Measurements from ENCODE around the gene CACNA1I. TPM values are rescaled to one million over a fixed set of nuclear protein-coding genes. Genes with fewer than 3 reads are reported as not detected.

Gene CACNA1I
- total and polyA plus RNA-seq, 2 donors, result 0.52 to 0.68 TPM

GRCh38 chr22:39710380-39711150, 140.0 kb downstream of the CACNA1I start:
- Histone ChIP-seq H3K4me1 (ENCODE audit: control insufficient read depth in 2 of 2, insufficient read depth in 2 of 2, low read length in 2 of 2) (peaks cover 0 to 3% of the 10 kb centered on the region in 2 donors), H3K36me3 (ENCODE audit: control insufficient read depth in 2 of 2, insufficient read depth in 2 of 2, low read length in 1 of 2) (no peaks in the 10 kb centered on the region), H3K9me3 (ENCODE audit: control insufficient read depth in 2 of 2, insufficient read depth in 1 of 2, low read length in 1 of 2) (no peaks in the 10 kb centered on the region), H3K4me3 (ENCODE audit: low read length in 2 of 2) (no peak overlapping the region), H3K27me3 (ENCODE audit: control insufficient read depth in 2 of 2, insufficient read depth in 1 of 2, low read length in 1 of 2) (peaks cover 0 to 34% of the 10 kb centered on the region in 2 donors), H3K27ac (ENCODE audit: low read depth in 1 of 2, low read length in 1 of 2) (no peak overlapping the region)
- DNase-seq (ENCODE audit: low read depth in 6 of 9, low spot score in 9 of 9), result no peak
- WGBS, result 94% methylated on average over 15 of the region's 15 CpGs

- no peak for DNase-seq (ENCODE audit: low read depth in 6 of 9, low spot score in 9 of 9)
- peaks cover 0 to 32% of the 10 kb centered on the region in 2 donors for H3K27me3 ChIP-seq (ENCODE audit: control insufficient read depth in 2 of 2, insufficient read depth in 1 of 2, low read length in 1 of 2)
Measured at GRCh38 chr22:39712081-39712480, 141.5 kb downstream of the CACNA1I start.

GRCh38 chr22:39712751-39713525, 142.4 kb downstream of the CACNA1I start:
- no peak overlapping the region for H3K4me3 ChIP-seq (ENCODE audit: low read length in 2 of 2)
- H3K27me3 ChIP-seq (ENCODE audit: control insufficient read depth in 2 of 2, insufficient read depth in 1 of 2, low read length in 1 of 2), result peaks cover 0 to 30% of the 10 kb centered on the region in 2 donors
- 85% methylated on average over 18 of the region's 18 CpGs for WGBS
- H3K9me3 ChIP-seq (ENCODE audit: control insufficient read depth in 2 of 2, insufficient read depth in 1 of 2, low read length in 1 of 2), result no peaks in the 10 kb centered on the region
- H3K36me3 ChIP-seq (ENCODE audit: control insufficient read depth in 2 of 2, insufficient read depth in 2 of 2, low read length in 1 of 2), result no peaks in the 10 kb centered on the region
- peaks cover 0 to 3% of the 10 kb centered on the region in 2 donors for H3K4me1 ChIP-seq (ENCODE audit: control insufficient read depth in 2 of 2, insufficient read depth in 2 of 2, low read length in 2 of 2)
- DNase-seq (ENCODE audit: low read depth in 6 of 9, low spot score in 9 of 9), result no peak
- no peak overlapping the region for H3K27ac ChIP-seq (ENCODE audit: low read depth in 1 of 2, low read length in 1 of 2)

More at GRCh38 chr22:39712081-39712480, 141.5 kb downstream of the CACNA1I start:
- Histone ChIP-seq H3K9me3 (ENCODE audit: control insufficient read depth in 2 of 2, insufficient read depth in 1 of 2, low read length in 1 of 2) (no peaks in the 10 kb centered on the region), H3K4me1 (ENCODE audit: control insufficient read depth in 2 of 2, insufficient read depth in 2 of 2, low read length in 2 of 2) (peaks cover 0 to 3% of the 10 kb centered on the region in 2 donors), H3K36me3 (ENCODE audit: control insufficient read depth in 2 of 2, insufficient read depth in 2 of 2, low read length in 1 of 2) (no peaks in the 10 kb centered on the region), H3K4me3 (ENCODE audit: low read length in 2 of 2) (no peak overlapping the region), H3K27ac (ENCODE audit: low read depth in 1 of 2, low read length in 1 of 2) (no peak overlapping the region)
- 97% methylated on average over 1 of the region's 1 CpG for WGBS

- no peaks in the 10 kb centered on the region for H3K36me3 ChIP-seq (ENCODE audit: control insufficient read depth in 2 of 2, insufficient read depth in 2 of 2, low read length in 1 of 2)
- H3K4me1 ChIP-seq (ENCODE audit: control insufficient read depth in 2 of 2, insufficient read depth in 2 of 2, low read length in 2 of 2), result peaks cover 0 to 3% of the 10 kb centered on the region in 2 donors
- no peak overlapping the region for H3K4me3 ChIP-seq (ENCODE audit: low read length in 2 of 2)
- 89% methylated on average over 10 of the region's 10 CpGs for WGBS
- no peak for DNase-seq (ENCODE audit: low read depth in 6 of 9, low spot score in 9 of 9)
- no peaks in the 10 kb centered on the region for H3K9me3 ChIP-seq (ENCODE audit: control insufficient read depth in 2 of 2, insufficient read depth in 1 of 2, low read length in 1 of 2)
- peaks cover 0 to 30% of the 10 kb centered on the region in 2 donors for H3K27me3 ChIP-seq (ENCODE audit: control insufficient read depth in 2 of 2, insufficient read depth in 1 of 2, low read length in 1 of 2)
- no peak overlapping the region for H3K27ac ChIP-seq (ENCODE audit: low read depth in 1 of 2, low read length in 1 of 2)
Measured at GRCh38 chr22:39713799-39714290, 143.3 kb downstream of the CACNA1I start.

- no peak for DNase-seq (ENCODE audit: low read depth in 6 of 9, low spot score in 9 of 9)
- WGBS, result 96% methylated on average over 8 of the region's 8 CpGs
- Histone ChIP-seq H3K4me3 (ENCODE audit: low read length in 2 of 2) (no peak overlapping the region), H3K27ac (ENCODE audit: low read depth in 1 of 2, low read length in 1 of 2) (no peak overlapping the region), H3K27me3 (ENCODE audit: control insufficient read depth in 2 of 2, insufficient read depth in 1 of 2, low read length in 1 of 2) (peaks cover 0 to 27% of the 10 kb centered on the region in 2 donors), H3K9me3 (ENCODE audit: control insufficient read depth in 2 of 2, insufficient read depth in 1 of 2, low read length in 1 of 2) (no peaks in the 10 kb centered on the region), H3K4me1 (ENCODE audit: control insufficient read depth in 2 of 2, insufficient read depth in 2 of 2, low read length in 2 of 2) (peaks cover 0 to 3% of the 10 kb centered on the region in 2 donors), H3K36me3 (ENCODE audit: control insufficient read depth in 2 of 2, insufficient read depth in 2 of 2, low read length in 1 of 2) (no peaks in the 10 kb centered on the region)
Measured at GRCh38 chr22:39714321-39714720, 143.8 kb downstream of the CACNA1I start.

GRCh38 chr22:39715778-39716495, 145.4 kb downstream of the CACNA1I start:
- H3K36me3 ChIP-seq (ENCODE audit: control insufficient read depth in 2 of 2, insufficient read depth in 2 of 2, low read length in 1 of 2), result no peaks in the 10 kb centered on the region
- no peak overlapping the region for H3K27ac ChIP-seq (ENCODE audit: low read depth in 1 of 2, low read length in 1 of 2)
- peaks cover 0 to 17% of the 10 kb centered on the region in 2 donors for H3K27me3 ChIP-seq (ENCODE audit: control insufficient read depth in 2 of 2, insufficient read depth in 1 of 2, low read length in 1 of 2)
- WGBS, result 83% methylated on average over 25 of the region's 25 CpGs
- peak in 2 of 9 donors; percentile 6 to 13 for DNase-seq (ENCODE audit: low read depth in 6 of 9, low spot score in 9 of 9)
- no peaks in the 10 kb centered on the region for H3K9me3 ChIP-seq (ENCODE audit: control insufficient read depth in 2 of 2, insufficient read depth in 1 of 2, low read length in 1 of 2)
- H3K4me3 ChIP-seq (ENCODE audit: low read length in 2 of 2), result no peak overlapping the region
- H3K4me1 ChIP-seq (ENCODE audit: control insufficient read depth in 2 of 2, insufficient read depth in 2 of 2, low read length in 2 of 2), result peaks cover 0 to 3% of the 10 kb centered on the region in 2 donors

GRCh38 chr22:39716534-39716933, 146.0 kb downstream of the CACNA1I start:
- H3K27ac ChIP-seq (ENCODE audit: low read depth in 1 of 2, low read length in 1 of 2), result no peak overlapping the region
- DNase-seq (ENCODE audit: low read depth in 6 of 9, low spot score in 9 of 9), result no peak
- 95% methylated on average over 10 of the region's 10 CpGs for WGBS

GRCh38 chr22:39717099-39717498, 146.5 kb downstream of the CACNA1I start:
- 96% methylated on average over 8 of the region's 8 CpGs for whole genome bisulfite sequencing
- Histone ChIP-seq H3K4me3 (ENCODE audit: low read length in 2 of 2) (no peak overlapping the region), H3K9me3 (ENCODE audit: control insufficient read depth in 2 of 2, insufficient read depth in 1 of 2, low read length in 1 of 2) (no peaks in the 10 kb centered on the region), H3K36me3 (ENCODE audit: control insufficient read depth in 2 of 2, insufficient read depth in 2 of 2, low read length in 1 of 2) (no peaks in the 10 kb centered on the region), H3K27ac (ENCODE audit: low read depth in 1 of 2, low read length in 1 of 2) (no peak overlapping the region), H3K27me3 (ENCODE audit: control insufficient read depth in 2 of 2, insufficient read depth in 1 of 2, low read length in 1 of 2) (peaks cover 0 to 17% of the 10 kb centered on the region in 2 donors), H3K4me1 (ENCODE audit: control insufficient read depth in 2 of 2, insufficient read depth in 2 of 2, low read length in 2 of 2) (peaks cover 0 to 3% of the 10 kb centered on the region in 2 donors)
- no peak for DNase-seq (ENCODE audit: low read depth in 6 of 9, low spot score in 9 of 9)

More at GRCh38 chr22:39716534-39716933, 146.0 kb downstream of the CACNA1I start:
- H3K27me3 ChIP-seq (ENCODE audit: control insufficient read depth in 2 of 2, insufficient read depth in 1 of 2, low read length in 1 of 2), result peaks cover 0 to 14% of the 10 kb centered on the region in 2 donors
- no peaks in the 10 kb centered on the region for H3K36me3 ChIP-seq (ENCODE audit: control insufficient read depth in 2 of 2, insufficient read depth in 2 of 2, low read length in 1 of 2)
- H3K9me3 ChIP-seq (ENCODE audit: control insufficient read depth in 2 of 2, insufficient read depth in 1 of 2, low read length in 1 of 2), result no peaks in the 10 kb centered on the region
- H3K4me1 ChIP-seq (ENCODE audit: control insufficient read depth in 2 of 2, insufficient read depth in 2 of 2, low read length in 2 of 2), result peaks cover 0 to 3% of the 10 kb centered on the region in 2 donors
- H3K4me3 ChIP-seq (ENCODE audit: low read length in 2 of 2), result no peak overlapping the region

Measured in thymus (tissue), 11 donors.